ENCODE data around the gene BLOC1S3.

- TF ChIP-seq CTCF (IDR thresholded peaks at IDR 0.05; ENCODE audit: insufficient read depth, low read length, poor library complexity, severe bottlenecking): no peak
- TF ChIP-seq EZH2phosphoT487 (conservative IDR thresholded peaks at IDR 0.05; ENCODE audit: low read length): no peak
These were observed 19.2 kb upstream of the BLOC1S3 start for GRCh38 chr19:45159210-45159970.

Measured in SU-DHL-6 (cell line).